AG04449 (cell line): ENCODE results near the gene DNM3.
"Not testable (repeated sequence)": the region's sequence is repeated elsewhere in the genome, so short reads cannot be mapped to it uniquely, and the experiment has no call there.

Experiments
- CTCF ChIA-PET: fragments of 350-600 bp; formaldehyde crosslinking; extraction: SDS; loops from one replicate; lab custom pipeline; 2021; ENCODE audit warnings: antibody characterized with exemption; lab: Yijun Ruan, JAX
- POLR2A ChIA-PET: fragments of 400-600, 350-600 bp; formaldehyde crosslinking; extraction: SDS; loops from one replicate; lab custom pipeline; 2020; ENCODE audit warnings: antibody characterized with exemption, inconsistent platforms; lab: Yijun Ruan, JAX
- DNase-seq: peaks from one replicate; pipeline ENCODE4 v3.0.0-alpha.2; 2010; ENCODE audit warnings: low read depth, low spot score
- H3K4me3 ChIP-seq: 2 replicates; pipeline ENCODE4 v1.5.1; 2011; ENCODE audit warnings: low read depth, mild to moderate bottlenecking, control low read depth, low read length
- TF ChIP-seq, protein P1 (sequence below): IDR thresholded peaks from one replicate; pipeline ENCODE4 v1.5.1; 2011; ENCODE audit warnings: mild to moderate bottlenecking, moderate library complexity, low read length, control low read depth, inconsistent platforms; ENCODE audit not compliant: insufficient read depth; ENCODE audit errors: missing control alignments

The DNM3 gene

DNA sequence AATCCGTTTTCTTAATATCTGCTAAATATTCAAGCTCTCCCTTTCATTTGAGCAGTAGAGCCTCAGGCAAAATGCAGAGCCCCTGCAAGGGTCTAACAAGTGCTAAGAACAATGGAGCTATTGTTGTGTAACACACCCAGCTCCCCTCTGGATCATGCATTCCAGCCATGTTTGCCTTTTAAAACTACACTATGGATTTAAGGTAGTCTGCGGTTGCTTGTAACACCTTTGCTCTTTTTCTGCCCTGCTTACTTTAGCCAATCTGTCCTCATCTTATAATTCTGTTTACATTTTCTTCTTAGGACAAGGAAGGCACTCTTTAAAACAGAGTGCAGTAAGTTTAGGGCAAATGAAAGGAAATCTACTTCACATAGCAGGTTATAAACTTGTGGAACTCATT lies 519.2 kb downstream of the DNM3 start:
- no peak for DNase-seq
- TF ChIP-seq, protein P1, sequence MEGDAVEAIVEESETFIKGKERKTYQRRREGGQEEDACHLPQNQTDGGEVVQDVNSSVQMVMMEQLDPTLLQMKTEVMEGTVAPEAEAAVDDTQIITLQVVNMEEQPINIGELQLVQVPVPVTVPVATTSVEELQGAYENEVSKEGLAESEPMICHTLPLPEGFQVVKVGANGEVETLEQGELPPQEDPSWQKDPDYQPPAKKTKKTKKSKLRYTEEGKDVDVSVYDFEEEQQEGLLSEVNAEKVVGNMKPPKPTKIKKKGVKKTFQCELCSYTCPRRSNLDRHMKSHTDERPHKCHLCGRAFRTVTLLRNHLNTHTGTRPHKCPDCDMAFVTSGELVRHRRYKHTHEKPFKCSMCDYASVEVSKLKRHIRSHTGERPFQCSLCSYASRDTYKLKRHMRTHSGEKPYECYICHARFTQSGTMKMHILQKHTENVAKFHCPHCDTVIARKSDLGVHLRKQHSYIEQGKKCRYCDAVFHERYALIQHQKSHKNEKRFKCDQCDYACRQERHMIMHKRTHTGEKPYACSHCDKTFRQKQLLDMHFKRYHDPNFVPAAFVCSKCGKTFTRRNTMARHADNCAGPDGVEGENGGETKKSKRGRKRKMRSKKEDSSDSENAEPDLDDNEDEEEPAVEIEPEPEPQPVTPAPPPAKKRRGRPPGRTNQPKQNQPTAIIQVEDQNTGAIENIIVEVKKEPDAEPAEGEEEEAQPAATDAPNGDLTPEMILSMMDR: no peak
- ChIA-PET POLR2A (no interaction called here), CTCF (interaction anchor here (1.1 to 2.0 kb wide), 3 partner anchors 16 to 38 kb away, joined by 3 to 7 read pairs (median 3); no protein-coding TSS in a partner anchor)
- no peak overlapping the region for H3K4me3 ChIP-seq

DNA sequence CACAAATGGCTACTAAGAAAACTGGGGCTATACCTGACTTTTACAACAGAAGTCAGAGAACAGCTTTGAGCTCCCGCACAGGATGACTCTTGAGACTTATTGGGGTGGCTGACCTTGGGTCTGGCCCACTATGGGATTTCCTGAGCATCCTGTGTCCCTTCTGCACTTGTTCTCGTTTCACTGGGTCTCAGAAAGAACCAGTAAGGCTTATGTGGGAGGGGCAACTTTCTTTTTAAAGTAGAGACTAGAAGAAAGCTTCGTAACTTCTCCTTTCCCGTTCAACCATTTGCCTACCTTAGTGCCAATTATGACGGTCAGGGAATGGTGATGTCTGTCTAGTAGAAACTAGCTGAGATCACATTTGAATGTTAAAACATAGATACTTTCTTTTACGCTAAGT lies 519.7 kb downstream of the DNM3 start:
- TF ChIP-seq, protein P1: no peak
- no peak overlapping the region for H3K4me3 ChIP-seq
- ChIA-PET POLR2A (no interaction called here), CTCF (interaction anchor here (1.8 kb wide), 1 partner anchor 38 kb away, joined by 5 read pairs; no protein-coding TSS in a partner anchor)
- DNase-seq: no peak

DNA sequence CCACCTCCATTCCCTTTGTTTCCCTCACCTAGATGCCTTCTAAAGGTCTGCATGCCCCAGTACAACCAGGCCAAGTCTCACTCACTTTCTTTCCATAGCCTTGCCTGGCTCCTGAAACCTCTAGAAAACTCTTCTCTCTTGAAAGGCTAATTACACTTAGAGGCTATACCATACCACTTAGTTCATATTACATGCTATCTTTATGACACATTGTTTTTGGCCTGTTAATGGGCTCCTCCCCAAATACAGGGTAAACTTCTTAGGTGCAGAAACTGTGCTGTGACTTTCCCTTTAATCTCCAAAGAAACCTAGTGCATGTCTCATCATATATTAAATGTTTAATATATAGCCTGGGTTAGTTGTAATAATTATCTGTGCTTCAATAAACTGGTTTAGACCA lies 522.6 kb downstream of the DNM3 start:
- CTCF ChIA-PET: no interaction called here

DNA sequence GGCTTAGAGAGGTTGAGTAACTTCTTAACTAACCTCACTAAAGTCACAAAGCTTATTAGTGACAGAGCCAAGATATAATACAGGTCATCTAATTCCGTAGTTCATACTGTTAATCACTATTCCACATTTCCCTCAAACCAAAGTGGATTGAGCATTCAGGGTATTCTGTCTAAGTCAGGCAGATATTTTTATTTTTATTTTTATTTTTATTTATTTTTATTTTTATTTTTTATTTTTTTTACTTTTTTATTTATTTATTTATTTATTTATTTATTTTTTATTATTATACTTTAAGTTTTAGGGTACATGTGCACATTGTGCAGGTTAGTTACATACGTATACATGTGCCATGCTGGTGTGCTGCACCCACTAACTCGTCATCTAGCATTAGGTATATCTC lies 530.3 kb downstream of the DNM3 start:
- DNase-seq, H3K4me3 ChIP-seq, POLR2A ChIA-PET: not testable (repeated sequence)
- CTCF ChIA-PET: interaction anchor here (0.9 to 1.2 kb wide), 2 partner anchors 12 to 370 kb away, joined by 3 read pairs; no protein-coding TSS in a partner anchor

More for the DNA sequence above, 522.6 kb downstream of the DNM3 start:
- H3K4me3 ChIP-seq: no peak overlapping the region
- TF ChIP-seq, protein P1: no peak
- no peak for DNase-seq
- POLR2A ChIA-PET: no interaction called here

DNA sequence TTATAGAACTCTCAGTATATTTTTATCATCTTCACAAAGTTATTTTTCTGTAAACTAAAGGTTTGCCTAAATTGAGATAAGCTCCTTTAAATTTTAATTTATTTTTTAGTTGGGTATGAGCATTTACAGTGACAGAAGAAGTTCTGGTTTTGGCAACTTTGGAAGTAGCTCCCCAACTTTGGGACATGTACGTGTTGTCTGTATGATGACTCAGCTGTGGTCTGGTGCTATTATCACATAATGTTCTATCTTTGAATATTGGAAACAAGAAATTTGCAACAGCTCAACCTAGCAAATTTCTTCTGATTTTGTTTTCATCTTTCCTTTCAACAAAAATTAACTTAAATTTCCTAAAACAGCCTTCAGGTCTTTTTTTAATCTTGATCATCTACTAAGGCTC lies 532.6 kb downstream of the DNM3 start:
- CTCF ChIA-PET: interaction anchor here (1.3 to 1.4 kb wide), 2 partner anchors 27 to 372 kb away, joined by 4 to 8 read pairs; no protein-coding TSS in a partner anchor
- POLR2A ChIA-PET: no interaction called here
- TF ChIP-seq, protein P1: no peak
- no peak overlapping the region for H3K4me3 ChIP-seq
- DNase-seq: no peak

DNA sequence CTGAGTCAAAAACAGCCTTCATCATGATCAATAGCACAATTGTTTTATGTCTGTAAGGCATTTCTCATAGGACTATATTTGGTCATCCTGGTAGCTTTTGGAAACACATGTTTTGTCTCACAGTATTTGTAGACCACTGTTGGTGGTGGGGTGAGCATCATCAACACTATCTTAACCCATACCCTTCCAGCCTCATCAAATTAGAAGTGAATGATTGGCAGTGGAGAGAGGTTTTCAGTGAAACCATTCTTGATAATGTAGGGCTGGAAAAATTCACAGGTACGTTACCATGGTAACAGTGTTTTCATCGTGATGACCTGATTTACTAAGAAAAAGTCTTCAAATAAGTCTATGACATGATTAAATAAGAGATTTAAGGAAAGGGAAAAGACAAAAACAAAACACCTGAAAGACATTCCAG lies 533.9 kb downstream of the DNM3 start:
- POLR2A ChIA-PET: no interaction called here
- CTCF ChIA-PET: interaction anchor here (1.3 kb wide), 1 partner anchor 25 kb away, joined by 4 read pairs; no protein-coding TSS in a partner anchor

More for the DNA sequence above, 533.9 kb downstream of the DNM3 start:
- TF ChIP-seq, protein P1: no peak
- no peak overlapping the region for H3K4me3 ChIP-seq
- no peak for DNase-seq
